CD14-positive monocyte (primary cell): ENCODE measurements around the gene IL3RA. TPM values are rescaled to one million over a fixed set of nuclear protein-coding genes. Genes with fewer than 3 reads are reported as not detected.

Experiments used
- DNase-seq, 3 donors: peaks; one replicate each; pipeline ENCODE4 v3.0.0-alpha.2; 2011 to 2022
- H2AFZ ChIP-seq: 2 replicates; pipeline ENCODE4 v1.6.0; 2012; ENCODE audit warnings: mild to moderate bottlenecking, low read depth, low read length, inconsistent platforms; ENCODE audit not compliant: insufficient read depth, poor library complexity, severe bottlenecking
- H3K27ac ChIP-seq, 2 donors: 1 replicate in 1 of 2; 2 replicates in 1 of 2; pipeline ENCODE4 v1.5.1; 2012 to 2013; ENCODE audit warnings: low read length in 2 of 2, control low read depth in 1 of 2, inconsistent platforms in 1 of 2, low read depth in 1 of 2, mild to moderate bottlenecking in 1 of 2
- H3K27me3 ChIP-seq, 2 donors: one replicate each; pipeline versions ENCODE4 v1.6.0 to v1.6.1; 2011 to 2013; ENCODE audit warnings: low read length in 2 of 2; ENCODE audit not compliant: control insufficient read depth in 2 of 2, insufficient read depth in 2 of 2
- H3K36me3 ChIP-seq, 2 donors: replicated peaks in 1 of 2; 1 replicate in 1 of 2; 2 replicates in 1 of 2; pipeline versions ENCODE4 v1.5.1 to v1.6.1; 2012 to 2013; ENCODE audit warnings: low read length in 2 of 2, control low read depth in 1 of 2, inconsistent platforms in 1 of 2, mild to moderate bottlenecking in 1 of 2; ENCODE audit not compliant: insufficient read depth in 2 of 2, control insufficient read depth in 1 of 2
- H3K4me1 ChIP-seq, 2 donors: 1 replicate in 1 of 2; 2 replicates in 1 of 2; pipeline versions ENCODE4 v1.5.1 to v1.6.1; 2012 to 2013; ENCODE audit warnings: low read length in 2 of 2, control low read depth in 1 of 2, inconsistent platforms in 1 of 2, mild to moderate bottlenecking in 1 of 2, moderate library complexity in 1 of 2; ENCODE audit not compliant: insufficient read depth in 2 of 2, control insufficient read depth in 1 of 2
- H3K4me2 ChIP-seq: replicated peaks from 2 replicates; pipeline ENCODE3; 2012; ENCODE audit warnings: low read length, moderate library complexity, mild to moderate bottlenecking; ENCODE audit not compliant: poor library complexity, severe bottlenecking; ENCODE audit errors: extremely low read depth
- H3K4me3 ChIP-seq, 3 experiments: fragments of 200-600 bp in 1 of 3; sonication (generic) in 1 of 3; replicated peaks in 1 of 3; 1 replicate in 2 of 3; 2 replicates in 1 of 3; pipeline ENCODE4 v1.5.1; 2011 to 2013; ENCODE audit warnings: low read length in 3 of 3, mild to moderate bottlenecking in 3 of 3, control low read depth in 2 of 3, low read depth in 2 of 3, inconsistent platforms in 1 of 3, moderate library complexity in 1 of 3
- H3K79me2 ChIP-seq: 2 replicates; pipeline ENCODE4 v1.6.0; 2012; ENCODE audit warnings: mild to moderate bottlenecking, control low read depth, inconsistent platforms, low read length, moderate library complexity; ENCODE audit not compliant: insufficient read depth
- H3K9ac ChIP-seq: 2 replicates; pipeline ENCODE4 v1.6.0; 2017; ENCODE audit warnings: low read length, mild to moderate bottlenecking; ENCODE audit not compliant: insufficient read depth, poor library complexity, severe bottlenecking
- H3K9me3 ChIP-seq, 2 donors: replicated peaks in 1 of 2; 1 replicate in 1 of 2; 2 replicates in 1 of 2; pipeline versions ENCODE4 v1.5.1 to v1.6.1; 2012 to 2013; ENCODE audit warnings: low read length in 2 of 2, control low read depth in 1 of 2; ENCODE audit not compliant: control insufficient read depth in 1 of 2, insufficient read depth in 1 of 2
- H4K20me1 ChIP-seq: 2 replicates; pipeline ENCODE4 v1.6.0; 2012; ENCODE audit warnings: mild to moderate bottlenecking, low read length, control low read depth, moderate library complexity; ENCODE audit not compliant: insufficient read depth
- H3K27ac Mint-ChIP-seq, 7 donors: one replicate each; pipeline ENCODE4 v1.8.0; 2020; ENCODE audit warnings: mild to moderate bottlenecking in 7 of 7, mixed read lengths in 7 of 7, moderate library complexity in 6 of 7, inconsistent platforms in 2 of 7
- H3K27me3 Mint-ChIP-seq, 3 donors: one replicate each; pipeline ENCODE4 v1.8.0; 2021 to 2022; ENCODE audit warnings: low read depth in 3 of 3, mild to moderate bottlenecking in 3 of 3, mixed read lengths in 3 of 3, moderate library complexity in 3 of 3, inconsistent platforms in 1 of 3
- H3K36me3 Mint-ChIP-seq, 2 donors: one replicate each; pipeline ENCODE4 v1.8.0; 2020; ENCODE audit warnings: mixed read lengths in 2 of 2, inconsistent platforms in 1 of 2, mild to moderate bottlenecking in 1 of 2
- H3K4me1 Mint-ChIP-seq: one replicate; pipeline ENCODE4 v1.8.0; 2020; ENCODE audit warnings: mild to moderate bottlenecking, mixed read lengths
- H3K4me3 Mint-ChIP-seq, 2 donors: one replicate each; pipeline ENCODE4 v1.8.0; 2020; ENCODE audit warnings: mild to moderate bottlenecking in 2 of 2, mixed read lengths in 2 of 2, moderate library complexity in 1 of 2
- H3K9me3 Mint-ChIP-seq, 7 donors: one replicate each; pipeline ENCODE4 v1.8.0; 2020 to 2022; ENCODE audit warnings: mixed read lengths in 7 of 7, mild to moderate bottlenecking in 6 of 7, moderate library complexity in 6 of 7, inconsistent platforms in 2 of 7
- WGBS: methylation state at CpG from one replicate; pipeline ENCODE4 v1.1.5; 2013; ENCODE audit warnings: missing lambda C conversion rate; ENCODE audit not compliant: insufficient coverage; 5-methylcytosine and 5-hydroxymethylcytosine counted together
- intact Hi-C, 2 donors: fragments of 100-400 bp; cut with micrococcal nuclease; formaldehyde crosslinking; loops; one replicate each; pipeline versions ENCODE4 v1.15.0 to v1.15.1; 2023
- polyA plus RNA-seq, 3 donors: library from polyadenylated mRNA; depleted of rRNA in 1 of 3; unstranded in 2 of 3; stranded (reverse) in 1 of 3; fragments of 300-500 nt in 2 of 3; fragments of >200 nt in 1 of 3; fragmentation: Illumina TruSeq in 2 of 3; gene quantifications; 1 replicate in 2 of 3; 2 replicates in 1 of 3; pipeline ENCODE4 v1.2.3, GENCODE V29; 2012 to 2021
- TF ChIP-seq, protein P1 (sequence below): fragments of 200-600 bp; IDR thresholded peaks from one replicate; pipeline ENCODE4 v1.8.0; 2022; ENCODE audit warnings: antibody characterized with exemption, mild to moderate bottlenecking

IL3RA gene
- polyA plus RNA-seq, 3 donors = 2.9 to 12.0 (median 4.4) TPM

DNA sequence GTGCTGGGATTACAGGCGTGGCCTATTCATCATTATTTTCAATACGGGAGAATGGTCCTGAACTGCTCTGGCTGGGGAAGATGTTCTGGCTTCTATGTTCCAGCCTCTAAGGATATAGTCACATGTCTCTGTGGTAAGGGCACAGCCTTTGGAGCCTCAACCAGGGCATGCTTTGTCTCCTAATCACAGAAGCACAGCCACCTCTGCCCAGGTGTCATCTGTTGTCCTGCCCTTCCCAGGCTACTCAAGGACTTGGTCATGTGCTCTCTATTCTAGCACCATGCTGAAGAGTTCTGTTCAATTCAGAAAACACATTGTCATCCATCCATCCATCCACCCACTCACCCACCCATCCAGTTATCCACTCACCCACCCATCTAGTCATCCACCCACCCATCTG lies 86.6 kb downstream of the IL3RA start:
- no peak overlapping the region for H3K4me3 ChIP-seq
- WGBS = 83% methylated on average over 2 of the region's 2 CpGs
- no peaks in the 10 kb centered on the region for H3K79me2 ChIP-seq
- peaks cover 0 to 3% (median 1%) of the 10 kb centered on the region in 3 donors for H3K27me3 Mint-ChIP-seq
- no peak overlapping the region for H3K27ac Mint-ChIP-seq
- TF ChIP-seq, protein P1, sequence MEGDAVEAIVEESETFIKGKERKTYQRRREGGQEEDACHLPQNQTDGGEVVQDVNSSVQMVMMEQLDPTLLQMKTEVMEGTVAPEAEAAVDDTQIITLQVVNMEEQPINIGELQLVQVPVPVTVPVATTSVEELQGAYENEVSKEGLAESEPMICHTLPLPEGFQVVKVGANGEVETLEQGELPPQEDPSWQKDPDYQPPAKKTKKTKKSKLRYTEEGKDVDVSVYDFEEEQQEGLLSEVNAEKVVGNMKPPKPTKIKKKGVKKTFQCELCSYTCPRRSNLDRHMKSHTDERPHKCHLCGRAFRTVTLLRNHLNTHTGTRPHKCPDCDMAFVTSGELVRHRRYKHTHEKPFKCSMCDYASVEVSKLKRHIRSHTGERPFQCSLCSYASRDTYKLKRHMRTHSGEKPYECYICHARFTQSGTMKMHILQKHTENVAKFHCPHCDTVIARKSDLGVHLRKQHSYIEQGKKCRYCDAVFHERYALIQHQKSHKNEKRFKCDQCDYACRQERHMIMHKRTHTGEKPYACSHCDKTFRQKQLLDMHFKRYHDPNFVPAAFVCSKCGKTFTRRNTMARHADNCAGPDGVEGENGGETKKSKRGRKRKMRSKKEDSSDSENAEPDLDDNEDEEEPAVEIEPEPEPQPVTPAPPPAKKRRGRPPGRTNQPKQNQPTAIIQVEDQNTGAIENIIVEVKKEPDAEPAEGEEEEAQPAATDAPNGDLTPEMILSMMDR = no peak
- no peaks in the 10 kb centered on the region for H3K27me3 ChIP-seq
- H3K4me1 Mint-ChIP-seq = no peaks in the 10 kb centered on the region
- no peak overlapping the region for H2AFZ ChIP-seq
- peaks cover 15 to 27% of the 10 kb centered on the region in 2 donors for H3K36me3 ChIP-seq
- H3K27ac ChIP-seq = no peak overlapping the region
- no peaks in the 10 kb centered on the region for H3K4me1 ChIP-seq
- intact Hi-C loops = no loop called here
- H3K4me2 ChIP-seq = no peak overlapping the region
- no peak overlapping the region for H3K9ac ChIP-seq
- H3K4me3 Mint-ChIP-seq = no peak overlapping the region
- no peak for DNase-seq
- H3K36me3 Mint-ChIP-seq = peaks cover 37 to 64% of the 10 kb centered on the region in 2 donors
- H4K20me1 ChIP-seq = no peaks in the 10 kb centered on the region
- peaks cover 36 to 42% of the 10 kb centered on the region in 2 donors for H3K9me3 ChIP-seq
- H3K9me3 Mint-ChIP-seq = peaks cover 24 to 37% (median 35%) of the 10 kb centered on the region in 7 donors

DNA sequence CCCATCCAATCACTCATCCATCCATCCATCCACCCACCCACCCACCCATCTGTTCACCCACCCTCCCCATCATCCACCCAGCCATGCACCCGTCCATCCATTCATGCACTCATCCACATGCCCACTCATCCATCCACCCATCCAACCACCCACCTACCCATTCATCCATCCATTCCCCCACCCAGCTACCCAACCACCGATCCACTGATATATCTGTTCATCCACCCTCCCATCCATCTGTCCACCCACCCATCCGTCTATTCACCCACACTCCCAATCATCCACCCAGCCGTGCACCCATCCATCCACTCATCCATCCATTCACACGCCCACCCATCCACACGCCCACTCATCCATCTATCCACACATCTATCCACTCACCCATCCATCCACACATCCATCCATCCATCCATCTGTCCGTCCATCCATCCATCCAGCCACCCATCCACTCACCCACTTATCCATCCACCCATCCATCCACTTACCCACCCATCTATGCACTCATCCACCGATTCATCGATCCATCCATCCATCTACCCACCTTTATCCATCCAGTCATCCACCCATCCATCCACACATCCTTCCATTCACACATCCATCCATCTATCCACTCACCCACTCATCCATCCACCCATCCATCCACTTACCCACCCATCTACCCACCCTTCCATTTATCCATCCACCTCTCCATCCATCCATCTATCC lies 87.7 kb downstream of the IL3RA start:
- WGBS = 83% methylated on average over 9 of the region's 9 CpGs
- H3K9me3 Mint-ChIP-seq = peaks cover 24 to 37% (median 32%) of the 10 kb centered on the region in 7 donors
- H3K4me3 Mint-ChIP-seq = no peak overlapping the region
- intact Hi-C loops = no loop called here
- no peak for DNase-seq
- no peaks in the 10 kb centered on the region for H3K4me1 ChIP-seq
- H3K27me3 Mint-ChIP-seq = peaks cover 0 to 3% (median 1%) of the 10 kb centered on the region in 3 donors
- H4K20me1 ChIP-seq = no peaks in the 10 kb centered on the region
- no peak overlapping the region for H3K4me3 ChIP-seq
- H3K4me2 ChIP-seq = no peak overlapping the region
- no peaks in the 10 kb centered on the region for H3K79me2 ChIP-seq
- H3K36me3 ChIP-seq = peaks cover 15 to 25% of the 10 kb centered on the region in 2 donors
- H3K9ac ChIP-seq = no peak overlapping the region
- no peaks in the 10 kb centered on the region for H3K4me1 Mint-ChIP-seq
- TF ChIP-seq, protein P1 = no peak
- peaks cover 37 to 65% of the 10 kb centered on the region in 2 donors for H3K36me3 Mint-ChIP-seq
- no peak overlapping the region for H2AFZ ChIP-seq
- H3K27me3 ChIP-seq = no peaks in the 10 kb centered on the region
- no peak overlapping the region for H3K27ac ChIP-seq
- peaks cover 32 to 36% of the 10 kb centered on the region in 2 donors for H3K9me3 ChIP-seq
- no peak overlapping the region for H3K27ac Mint-ChIP-seq
